ENCODE measurements around the gene ZNF43.
"Not testable (repeated sequence)": the region's sequence is repeated elsewhere in the genome, so short reads cannot be mapped to it uniquely, and the experiment has no call there.

The ZNF43 gene
- long read RNA-seq: 0 reads

GRCh38 chr19:21835810-21836444 lies at the start of gene ZNF43:
TSS of gene ZNF43 (minus strand) at chr19:21836182. CDS start at chr19:21836038, 144 bp downstream.
- no peaks in the 10 kb centered on the region for H3K27me3 ChIP-seq (ENCODE audit: insufficient read depth, poor library complexity, severe bottlenecking)
- no peak for TF ChIP-seq CTCF (IDR thresholded peaks at IDR 0.05; ENCODE audit: insufficient read depth, low read length)
- TF ChIP-seq REST (IDR thresholded peaks at IDR 0.05; ENCODE audit: insufficient replicate concordance, low read depth): no peak
- TF ChIP-seq POLR2AphosphoS5 (IDR thresholded peaks at IDR 0.05; ENCODE audit: low read depth): no peak
- no peak for TF ChIP-seq SPI1 (IDR thresholded peaks at IDR 0.05; ENCODE audit: borderline replicate concordance, low read depth)
- no peak for TF ChIP-seq GABPA (IDR thresholded peaks at IDR 0.05; ENCODE audit: low read depth)
- peak in 1 of 2 experiments; percentile 39 for DNase-seq (ENCODE audit: low read depth in 1 of 2, low spot score in 1 of 2)
- no peak within 1 kb of the TSS for H3K4me3 ChIP-seq (replicated peaks; ENCODE audit: insufficient read depth, low read length)
- H3K27ac ChIP-seq (replicated peaks): peak within 1 kb of the TSS; percentile 36

GRCh38 chr19:21885516-21885915 lies 49.5 kb upstream of the ZNF43 start:
- not testable (repeated sequence) for H3K27me3 ChIP-seq (ENCODE audit: insufficient read depth, poor library complexity, severe bottlenecking); H3K4me3 ChIP-seq (replicated peaks; ENCODE audit: insufficient read depth, low read length); DNase-seq (ENCODE audit: low read depth in 1 of 2, low spot score in 1 of 2); H3K27ac ChIP-seq (replicated peaks)

- not testable (repeated sequence) for H3K27ac ChIP-seq (replicated peaks); DNase-seq (ENCODE audit: low read depth in 1 of 2, low spot score in 1 of 2); H3K4me3 ChIP-seq (replicated peaks; ENCODE audit: insufficient read depth, low read length); H3K27me3 ChIP-seq (ENCODE audit: insufficient read depth, poor library complexity, severe bottlenecking)
Observed at GRCh38 chr19:21884786-21885185, 48.8 kb upstream of the ZNF43 start.

GRCh38 chr19:21883516-21883915 lies 47.5 kb upstream of the ZNF43 start:
- DNase-seq (ENCODE audit: low read depth in 1 of 2, low spot score in 1 of 2): no peak
- Histone ChIP-seq H3K27ac (replicated peaks) (no peak overlapping the region), H3K4me3 (replicated peaks; ENCODE audit: insufficient read depth, low read length) (no peak overlapping the region), H3K27me3 (ENCODE audit: insufficient read depth, poor library complexity, severe bottlenecking) (no peaks in the 10 kb centered on the region)
- no peak for TF ChIP-seq GABPA (IDR thresholded peaks at IDR 0.05; ENCODE audit: low read depth)
- TF ChIP-seq SPI1 (IDR thresholded peaks at IDR 0.05; ENCODE audit: borderline replicate concordance, low read depth): no peak
- TF ChIP-seq CTCF (IDR thresholded peaks at IDR 0.05; ENCODE audit: insufficient read depth, low read length): no peak

GRCh38 chr19:21880761-21881160 lies 44.8 kb upstream of the ZNF43 start:
- not testable (repeated sequence) for H3K27me3 ChIP-seq (ENCODE audit: insufficient read depth, poor library complexity, severe bottlenecking); H3K4me3 ChIP-seq (replicated peaks; ENCODE audit: insufficient read depth, low read length); H3K27ac ChIP-seq (replicated peaks); DNase-seq (ENCODE audit: low read depth in 1 of 2, low spot score in 1 of 2)

GRCh38 chr19:21878646-21879045 lies 42.7 kb upstream of the ZNF43 start:
- DNase-seq (ENCODE audit: low read depth in 1 of 2, low spot score in 1 of 2): no peak
- Histone ChIP-seq H3K4me3 (replicated peaks; ENCODE audit: insufficient read depth, low read length) (no peak overlapping the region), H3K27ac (replicated peaks) (no peak overlapping the region), H3K27me3 (ENCODE audit: insufficient read depth, poor library complexity, severe bottlenecking) (no peaks in the 10 kb centered on the region)
- TF ChIP-seq REST (IDR thresholded peaks at IDR 0.05; ENCODE audit: insufficient replicate concordance, low read depth): no peak
- TF ChIP-seq POLR2AphosphoS5 (IDR thresholded peaks at IDR 0.05; ENCODE audit: low read depth): no peak
- TF ChIP-seq GABPA (IDR thresholded peaks at IDR 0.05; ENCODE audit: low read depth): no peak
- no peak for TF ChIP-seq SPI1 (IDR thresholded peaks at IDR 0.05; ENCODE audit: borderline replicate concordance, low read depth)
- no peak for TF ChIP-seq CTCF (IDR thresholded peaks at IDR 0.05; ENCODE audit: insufficient read depth, low read length)

Measured in HL-60 (cell line).